NCI-H1417 (cell line): ENCODE measurements around the gene TARP.

Source experiments
- DNase-seq, 3 experiments: peaks; one replicate each; lab custom pipeline; 2025; lab: John Stamatoyannopoulos, UW

Gene TARP

GRCh38 chr7:38217672-38218071, 55.8 kb downstream of the TARP start:
- DNase-seq, result no peak

- peak; percentile 32 to 82 (median 76) for DNase-seq
Observed at GRCh38 chr7:38215735-38216670, 57.4 kb downstream of the TARP start.

GRCh38 chr7:38215115-38215514, 58.3 kb downstream of the TARP start:
- no peak for DNase-seq

- DNase-seq, result no peak
Observed at GRCh38 chr7:38211940-38212339, 61.5 kb downstream of the TARP start.

GRCh38 chr7:38211486-38211885, 62.0 kb downstream of the TARP start:
- DNase-seq, result no peak
